Stimulated activated CD8-positive, alpha-beta memory T cell treated with anti-CD3 and anti-CD28 coated beads, Interleukin-15, amount 100 ng/mL, for 4 hours (primary cell): ENCODE measurements around the gene LRMDA.

ENCODE experiments used
- DNase-seq, 2 donors: peaks; one replicate each; pipeline ENCODE4 v3.0.0-alpha.2; 2020; ENCODE audit warnings: low read depth in 2 of 2

LRMDA gene

GRCh38 chr10:75542084-75542483 lies 110.7 kb downstream of the LRMDA start:
- DNase-seq, result no peak

- DNase-seq, result no peak
Observed at GRCh38 chr10:75542906-75543305, 111.5 kb downstream of the LRMDA start.

- DNase-seq, result no peak
Observed at GRCh38 chr10:75544386-75544785, 113.0 kb downstream of the LRMDA start.

GRCh38 chr10:75544993-75545706 lies 113.7 kb downstream of the LRMDA start:
- DNase-seq, result no peak

- DNase-seq, result no peak
Observed at GRCh38 chr10:75546004-75546403, 114.6 kb downstream of the LRMDA start.

GRCh38 chr10:75547391-75548298 lies 116.2 kb downstream of the LRMDA start:
- DNase-seq, result no peak

GRCh38 chr10:75548356-75548755 lies 116.9 kb downstream of the LRMDA start:
- no peak for DNase-seq

- no peak for DNase-seq
Observed at GRCh38 chr10:75550191-75550590, 118.8 kb downstream of the LRMDA start.

- no peak for DNase-seq
Observed at GRCh38 chr10:75552171-75552570, 120.7 kb downstream of the LRMDA start.

GRCh38 chr10:75553550-75553949 lies 122.1 kb downstream of the LRMDA start:
- DNase-seq, result no peak

GRCh38 chr10:75555323-75555722 lies 123.9 kb downstream of the LRMDA start:
- no peak for DNase-seq

- no peak for DNase-seq
Observed at GRCh38 chr10:75556320-75556719, 124.9 kb downstream of the LRMDA start.

GRCh38 chr10:75565286-75566251 lies 134.1 kb downstream of the LRMDA start:
- DNase-seq, result no peak

GRCh38 chr10:75568450-75569130 lies 137.2 kb downstream of the LRMDA start:
- DNase-seq, result no peak

- no peak for DNase-seq
Observed at GRCh38 chr10:75569506-75569905, 138.1 kb downstream of the LRMDA start.

- DNase-seq, result no peak
Observed at GRCh38 chr10:75572478-75572877, 141.1 kb downstream of the LRMDA start.

GRCh38 chr10:75575940-75576339 lies 144.5 kb downstream of the LRMDA start:
- DNase-seq, result no peak

- no peak for DNase-seq
Observed at GRCh38 chr10:75582102-75582501, 150.7 kb downstream of the LRMDA start.

- DNase-seq, result no peak
Observed at GRCh38 chr10:75585294-75585693, 153.9 kb downstream of the LRMDA start.

GRCh38 chr10:75586814-75587213 lies 155.4 kb downstream of the LRMDA start:
- DNase-seq, result no peak

GRCh38 chr10:75588031-75588430 lies 156.6 kb downstream of the LRMDA start:
- DNase-seq, result no peak
